A673 (cell line): ENCODE data around the gene KANSL1.

Experiments used
- CTCF ChIP-seq: fragments of 300-800, 200-600 bp; sonication (generic); conservative IDR thresholded peaks from 2 replicates; pipeline ENCODE4 v1.5.1; 2017; ENCODE audit warnings: low read depth, mild to moderate bottlenecking, antibody characterized with exemption, low read length, moderate library complexity, mixed read lengths
- EZH2 ChIP-seq: fragments of 200-600 bp; sonication (generic); IDR thresholded peaks from 2 replicates; pipeline ENCODE4 v1.6.1; 2017; ENCODE audit warnings: borderline replicate concordance, low read depth, mild to moderate bottlenecking, mixed read lengths, antibody characterized with exemption, low read length; ENCODE audit not compliant: poor library complexity, severe bottlenecking

DNA sequence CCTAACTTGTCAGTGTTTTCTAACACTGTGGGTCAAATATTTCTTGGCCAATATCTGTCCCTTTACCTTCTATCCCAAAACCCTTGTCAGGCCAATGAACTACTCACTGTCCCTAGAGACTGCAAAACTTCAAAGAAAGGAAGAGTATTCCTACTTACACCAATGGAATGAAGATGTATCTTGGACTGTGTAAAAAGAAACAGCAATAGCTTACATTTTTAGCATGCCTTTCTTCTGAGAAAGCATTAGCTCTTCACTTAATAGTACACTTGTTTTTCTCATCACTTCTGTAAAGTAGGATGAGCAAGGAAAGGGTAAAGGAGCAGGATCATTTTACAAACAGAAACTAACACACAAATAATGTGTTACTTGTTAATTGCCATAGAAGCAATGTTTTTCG lies 120.2 kb downstream of the KANSL1 start:
- TF ChIP-seq CTCF (no peak), EZH2 (no peak)
